Endothelial cell of umbilical vein (primary cell): ENCODE data around the gene MS4A3. TPM values are rescaled to one million over a fixed set of nuclear protein-coding genes. Genes with fewer than 3 reads are reported as not detected.
"Not testable (repeated sequence)": the region's sequence is repeated elsewhere in the genome, so short reads cannot be mapped to it uniquely, and the experiment has no call there.

Source experiments
- BruUV-seq: library from RNA; stranded (reverse); fragments of 400-500 nt; replicated peaks from 2 replicates; lab custom pipeline; 2021; lab: Mats Ljungman, UMichigan
- CTCF ChIA-PET: fragments of 300-600, 350-600 bp; sonication (Branson Sonifier 250); formaldehyde crosslinking; loops from one replicate; lab custom pipeline; 2021; ENCODE audit warnings: antibody characterized with exemption, inconsistent platforms; lab: Charles Lee
- POLR2A ChIA-PET: fragments of 300-600, 350-600 bp; sonication (Branson Sonifier 250); formaldehyde crosslinking; loops from one replicate; lab custom pipeline; 2021; ENCODE audit warnings: antibody characterized with exemption, inconsistent platforms; lab: Charles Lee
- DNase-seq: peaks from one replicate; pipeline ENCODE4 v3.0.0-alpha.2; 2011; ENCODE audit warnings: low read depth, low spot score
- FAIRE-seq: peaks from 2 replicates; lab custom pipeline; 2011; peaks lifted over from hg19 to GRCh38; lab: Jason Lieb, UNC
- H2AFZ ChIP-seq: 2 replicates; pipeline ENCODE4 v1.6.0; 2012; ENCODE audit warnings: low read depth, low read length, control low read depth, inconsistent platforms
- H3K27ac ChIP-seq: 2 replicates; pipeline ENCODE4 v1.5.1; 2011; ENCODE audit warnings: low read depth, mild to moderate bottlenecking, control low read depth, low read length, moderate library complexity; ENCODE audit not compliant: insufficient read depth
- H3K27me3 ChIP-seq, 2 experiments: 2 replicates each; pipeline versions ENCODE4 v1.6.0 to v1.6.1; 2011; ENCODE audit warnings: low read length in 2 of 2, mixed read lengths in 1 of 2; ENCODE audit not compliant: control insufficient read depth in 2 of 2, insufficient read depth in 2 of 2
- H3K36me3 ChIP-seq, 2 experiments: 2 replicates in 1 of 2; 3 replicates in 1 of 2; pipeline ENCODE4 v1.5.1; 2011; ENCODE audit warnings: low read length in 2 of 2, mild to moderate bottlenecking in 1 of 2, moderate library complexity in 1 of 2; ENCODE audit not compliant: control insufficient read depth in 2 of 2, insufficient read depth in 2 of 2; ENCODE audit errors: extremely low read depth in 1 of 2
- H3K4me1 ChIP-seq: 3 replicates; pipeline ENCODE4 v1.5.1; 2011; ENCODE audit warnings: mild to moderate bottlenecking, low read length; ENCODE audit not compliant: control insufficient read depth, insufficient read depth; ENCODE audit errors: extremely low read depth
- H3K4me2 ChIP-seq: 2 replicates; pipeline ENCODE4 v1.6.1; 2011; ENCODE audit warnings: low read length, control low read depth, mixed read lengths; ENCODE audit not compliant: insufficient read depth
- H3K4me3 ChIP-seq, 3 experiments: fragments of 200-600 bp in 1 of 3; sonication (generic), shearing (Covaris generic) in 1 of 3; replicated peaks in 1 of 3; 2 replicates each; pipeline ENCODE4 v1.5.1; 2011 to 2016; ENCODE audit warnings: control low read depth in 3 of 3, low read length in 3 of 3, mild to moderate bottlenecking in 2 of 3, inconsistent platforms in 1 of 3, low read depth in 1 of 3, moderate library complexity in 1 of 3; ENCODE audit not compliant: insufficient read depth in 1 of 3
- H3K79me2 ChIP-seq: 2 replicates; pipeline ENCODE4 v1.6.0; 2012; ENCODE audit warnings: low read length, inconsistent platforms; ENCODE audit not compliant: control insufficient read depth, insufficient read depth
- H3K9ac ChIP-seq: replicated peaks from 2 replicates; pipeline ENCODE3; 2011; ENCODE audit warnings: low read length, control low read depth; ENCODE audit not compliant: insufficient read depth; ENCODE audit errors: extremely low read depth
- H3K9me1 ChIP-seq: replicated peaks from 3 replicates; pipeline ENCODE4 v1.6.0; 2011; ENCODE audit warnings: mild to moderate bottlenecking, low read length; ENCODE audit not compliant: control insufficient read depth, insufficient read depth; ENCODE audit errors: extremely low read depth
- H3K9me3 ChIP-seq: replicated peaks from 2 replicates; pipeline ENCODE4 v1.5.1; 2012; ENCODE audit warnings: low read length, inconsistent platforms; ENCODE audit not compliant: control insufficient read depth, insufficient read depth
- H4K20me1 ChIP-seq: replicated peaks from 2 replicates; pipeline ENCODE3; 2011; ENCODE audit warnings: mild to moderate bottlenecking, low read length; ENCODE audit not compliant: control insufficient read depth, insufficient read depth; ENCODE audit errors: extremely low read depth
- EZH2 ChIP-seq: IDR thresholded peaks from 2 replicates; pipeline ENCODE4 v1.6.1; 2012; ENCODE audit warnings: borderline replicate concordance, low read depth, mild to moderate bottlenecking, moderate library complexity, low read length, inconsistent platforms; ENCODE audit not compliant: severe bottlenecking
- FOS ChIP-seq: IDR thresholded peaks from 2 replicates; pipeline ENCODE4 v1.6.1; 2011; ENCODE audit warnings: mild to moderate bottlenecking, low read length, moderate library complexity, borderline replicate concordance; ENCODE audit not compliant: insufficient read depth
- GATA2 ChIP-seq: IDR thresholded peaks from 2 replicates; pipeline ENCODE4 v1.7.0; 2011; ENCODE audit warnings: low read depth, mild to moderate bottlenecking, moderate library complexity, mixed read lengths, low read length; ENCODE audit not compliant: insufficient read length, insufficient read depth
- JUN ChIP-seq: IDR thresholded peaks from 2 replicates; pipeline ENCODE4 v1.6.1; 2011; ENCODE audit warnings: borderline replicate concordance, low read depth; ENCODE audit not compliant: insufficient read length, insufficient read depth
- MYC ChIP-seq: IDR thresholded peaks from one replicate; pipeline ENCODE4 v1.6.1; 2011; ENCODE audit warnings: mild to moderate bottlenecking, low read depth, low read length
- POLR2A ChIP-seq: IDR thresholded peaks from 2 replicates; pipeline ENCODE4 v1.6.1; 2012; ENCODE audit warnings: low read depth, mild to moderate bottlenecking, control low read depth, low read length
- POLR2AphosphoS5 ChIP-seq: IDR thresholded peaks from 2 replicates; pipeline ENCODE4 v1.6.1; 2012; ENCODE audit warnings: low read depth, mild to moderate bottlenecking, control low read depth, low read length, moderate library complexity; ENCODE audit not compliant: insufficient read depth
- dilution Hi-C: fragments of 300-500 bp; cut with MboI; formaldehyde crosslinking; loops from one replicate; pipeline ENCODE4 v1.15.0; 2019; ENCODE audit warnings: low sequenced_read_pairs; ENCODE audit not compliant: extremely low pct_ligation_motif_present
- intact Hi-C: fragments of 100-400 bp; cut with micrococcal nuclease; formaldehyde crosslinking; loops from one replicate; pipeline ENCODE4 v1.10.0; 2022
- polyA plus RNA-seq, 4 experiments: library from polyadenylated mRNA; depleted of rRNA in 3 of 4; stranded (reverse) in 3 of 4; unstranded in 1 of 4; fragments of >200 nt; gene quantifications; 2 replicates each; pipeline versions ENCODE4 v1.2.1 to v1.2.3, GENCODE V29; 2011 to 2012; ENCODE audit warnings: missing spikeins in 1 of 4
- total RNA-seq: library from RNA; stranded (reverse); gene quantifications from 2 replicates; pipeline ENCODE4 v1.2.3, GENCODE V29; 2021
- TF ChIP-seq, protein P1 (sequence below), 2 donors: IDR thresholded peaks; 1 replicate in 1 of 2; 2 replicates in 1 of 2; pipeline ENCODE4 v1.5.1; 2011; ENCODE audit warnings: low read length in 2 of 2, mild to moderate bottlenecking in 2 of 2, moderate library complexity in 2 of 2, control low read depth in 1 of 2, inconsistent platforms in 1 of 2, low read depth in 1 of 2; ENCODE audit not compliant: insufficient read depth in 1 of 2; ENCODE audit errors: extremely low read depth in 1 of 2
- TF ChIP-seq, protein P2 (sequence below): IDR thresholded peaks from 2 replicates; pipeline ENCODE4 v1.6.1; 2011; ENCODE audit not compliant: insufficient read depth, insufficient read length

MS4A3 gene
- total and polyA plus RNA-seq, 2 donors (not counting 3 experiments of a cell fraction or from before 2014, with no cell fraction given) = not detected

DNA sequence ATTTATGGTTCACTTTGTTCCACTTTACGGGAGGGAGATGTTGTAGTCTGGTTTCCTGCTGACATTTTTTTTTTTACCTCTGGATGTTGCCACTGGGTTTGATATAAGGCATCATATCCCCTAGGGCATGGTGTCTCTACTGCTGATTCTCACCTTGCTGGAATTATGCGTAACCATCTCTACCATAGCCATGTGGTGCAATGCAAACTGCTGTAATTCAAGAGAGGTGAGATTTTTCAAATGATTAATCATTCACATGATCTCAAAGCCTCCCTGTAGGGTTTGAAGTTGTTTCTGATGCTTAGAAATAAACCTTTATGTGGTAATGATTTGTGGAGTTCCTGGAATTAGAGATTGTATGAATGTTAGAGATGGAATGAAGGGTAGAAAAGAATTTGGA, 13.0 kb downstream of the MS4A3 start:
- no peak for FAIRE-seq
- Histone ChIP-seq H3K36me3 (no peaks in the 10 kb centered on the region), H3K9me1 (no peaks in the 10 kb centered on the region), H3K27ac (no peak overlapping the region), H4K20me1 (no peaks in the 10 kb centered on the region), H3K27me3 (peaks cover 2% of the 10 kb centered on the region in 2 experiments), H2AFZ (no peak overlapping the region), H3K9me3 (no peaks in the 10 kb centered on the region), H3K4me2 (no peak overlapping the region), H3K9ac (no peak overlapping the region), H3K79me2 (no peaks in the 10 kb centered on the region), H3K4me3 (no peak overlapping the region), H3K4me1 (no peaks in the 10 kb centered on the region)
- TF ChIP-seq, protein P1, sequence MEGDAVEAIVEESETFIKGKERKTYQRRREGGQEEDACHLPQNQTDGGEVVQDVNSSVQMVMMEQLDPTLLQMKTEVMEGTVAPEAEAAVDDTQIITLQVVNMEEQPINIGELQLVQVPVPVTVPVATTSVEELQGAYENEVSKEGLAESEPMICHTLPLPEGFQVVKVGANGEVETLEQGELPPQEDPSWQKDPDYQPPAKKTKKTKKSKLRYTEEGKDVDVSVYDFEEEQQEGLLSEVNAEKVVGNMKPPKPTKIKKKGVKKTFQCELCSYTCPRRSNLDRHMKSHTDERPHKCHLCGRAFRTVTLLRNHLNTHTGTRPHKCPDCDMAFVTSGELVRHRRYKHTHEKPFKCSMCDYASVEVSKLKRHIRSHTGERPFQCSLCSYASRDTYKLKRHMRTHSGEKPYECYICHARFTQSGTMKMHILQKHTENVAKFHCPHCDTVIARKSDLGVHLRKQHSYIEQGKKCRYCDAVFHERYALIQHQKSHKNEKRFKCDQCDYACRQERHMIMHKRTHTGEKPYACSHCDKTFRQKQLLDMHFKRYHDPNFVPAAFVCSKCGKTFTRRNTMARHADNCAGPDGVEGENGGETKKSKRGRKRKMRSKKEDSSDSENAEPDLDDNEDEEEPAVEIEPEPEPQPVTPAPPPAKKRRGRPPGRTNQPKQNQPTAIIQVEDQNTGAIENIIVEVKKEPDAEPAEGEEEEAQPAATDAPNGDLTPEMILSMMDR (IDR thresholded peaks at IDR 0.05; ENCODE audit: extremely low read depth in 1 of 2, insufficient read depth in 1 of 2, low read depth in 1 of 2, low read length in 2 of 2) = no peak
- TF ChIP-seq FOS = no peak
- TF ChIP-seq, protein P2, sequence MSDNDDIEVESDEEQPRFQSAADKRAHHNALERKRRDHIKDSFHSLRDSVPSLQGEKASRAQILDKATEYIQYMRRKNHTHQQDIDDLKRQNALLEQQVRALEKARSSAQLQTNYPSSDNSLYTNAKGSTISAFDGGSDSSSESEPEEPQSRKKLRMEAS = no peak
- no peak for TF ChIP-seq POLR2A
- no peak for TF ChIP-seq EZH2
- TF ChIP-seq JUN = no peak
- no peak for TF ChIP-seq GATA2
- TF ChIP-seq MYC = no peak
- TF ChIP-seq POLR2AphosphoS5 = no peak
- CTCF ChIA-PET = no interaction called here
- DNase-seq = no peak
- POLR2A ChIA-PET = no interaction called here
- intact Hi-C loops = no loop called here
- dilution Hi-C loops = no loop called here
- BruUV-seq = no TSS peak

DNA sequence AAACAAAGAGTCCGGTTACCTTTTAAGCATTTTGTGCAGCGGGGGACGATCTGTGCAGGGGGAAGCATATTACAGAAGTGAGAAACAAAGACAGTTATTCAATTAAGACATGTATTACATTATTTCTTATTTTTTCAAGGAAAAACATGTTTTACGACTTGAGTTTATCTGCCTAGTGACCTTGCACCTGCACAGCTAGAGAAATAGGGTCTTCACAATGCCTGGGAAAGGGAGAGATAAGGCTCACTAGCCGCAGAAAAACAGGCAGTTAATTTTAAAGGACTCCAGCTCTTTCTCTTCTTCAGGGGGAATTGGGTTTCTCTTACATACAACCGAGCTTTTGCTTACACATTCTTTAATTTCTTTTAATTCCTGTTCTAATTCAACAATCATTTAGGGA, 15.2 kb downstream of the MS4A3 start:
- H3K9me1 ChIP-seq, H3K79me2 ChIP-seq, H4K20me1 ChIP-seq, H3K36me3 ChIP-seq, H3K9ac ChIP-seq, H2AFZ ChIP-seq, dilution Hi-C loops, H3K9me3 ChIP-seq, H3K4me2 ChIP-seq, H3K4me3 ChIP-seq, H3K27me3 ChIP-seq, BruUV-seq, H3K27ac ChIP-seq, DNase-seq, H3K4me1 ChIP-seq, FAIRE-seq, POLR2A ChIA-PET, intact Hi-C loops: not testable (repeated sequence)
- CTCF ChIA-PET = interaction anchor here (1.4 kb wide), 1 partner anchor 13 kb away, joined by 3 read pairs; no protein-coding TSS in a partner anchor
